Upper lobe of left lung (tissue), 4 donors: ENCODE data around the gene SMIM36.

Source experiments
- EP300 ChIP-seq, 4 donors: sonication (generic); formaldehyde crosslinking; IDR thresholded peaks; one replicate each; pipeline ENCODE4 v1.5.1; 2017; ENCODE audit warnings: antibody characterized with exemption in 4 of 4, control low read depth in 2 of 4
- POLR2AphosphoS5 ChIP-seq, 2 donors: sonication (generic); formaldehyde crosslinking; IDR thresholded peaks; one replicate each; pipeline ENCODE4 v1.5.1; 2017; ENCODE audit warnings: antibody characterized with exemption in 2 of 2
- TF ChIP-seq, protein P1 (sequence below), 6 experiments: fragments of 450-650 bp in 4 of 6; fragments of 200-600 bp in 2 of 6; sonication (generic) in 2 of 6; IDR thresholded peaks; one replicate each; pipeline ENCODE4 v1.5.1; 2016 to 2019; ENCODE audit warnings: antibody characterized with exemption in 6 of 6

DNA sequence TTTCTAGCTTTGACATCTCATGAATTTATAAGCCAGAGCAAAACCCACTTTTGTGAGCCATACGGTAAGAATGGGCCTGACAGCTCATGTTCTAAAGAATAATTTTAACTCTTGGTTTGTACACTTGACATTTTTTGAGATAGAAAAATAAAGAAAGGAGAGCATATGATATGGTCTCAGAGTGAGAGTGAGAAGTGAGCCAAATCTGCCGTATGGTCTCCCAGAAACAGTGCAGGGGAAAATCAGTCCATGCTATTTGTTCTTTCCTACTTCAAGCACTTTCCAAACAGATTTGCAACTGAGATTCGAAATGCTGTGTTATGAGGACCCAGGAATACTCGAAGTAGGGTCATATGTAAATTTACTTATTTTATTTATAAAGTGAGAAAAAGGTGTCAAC lies 20.9 kb downstream of the SMIM36 start:
- TF ChIP-seq, protein P1, sequence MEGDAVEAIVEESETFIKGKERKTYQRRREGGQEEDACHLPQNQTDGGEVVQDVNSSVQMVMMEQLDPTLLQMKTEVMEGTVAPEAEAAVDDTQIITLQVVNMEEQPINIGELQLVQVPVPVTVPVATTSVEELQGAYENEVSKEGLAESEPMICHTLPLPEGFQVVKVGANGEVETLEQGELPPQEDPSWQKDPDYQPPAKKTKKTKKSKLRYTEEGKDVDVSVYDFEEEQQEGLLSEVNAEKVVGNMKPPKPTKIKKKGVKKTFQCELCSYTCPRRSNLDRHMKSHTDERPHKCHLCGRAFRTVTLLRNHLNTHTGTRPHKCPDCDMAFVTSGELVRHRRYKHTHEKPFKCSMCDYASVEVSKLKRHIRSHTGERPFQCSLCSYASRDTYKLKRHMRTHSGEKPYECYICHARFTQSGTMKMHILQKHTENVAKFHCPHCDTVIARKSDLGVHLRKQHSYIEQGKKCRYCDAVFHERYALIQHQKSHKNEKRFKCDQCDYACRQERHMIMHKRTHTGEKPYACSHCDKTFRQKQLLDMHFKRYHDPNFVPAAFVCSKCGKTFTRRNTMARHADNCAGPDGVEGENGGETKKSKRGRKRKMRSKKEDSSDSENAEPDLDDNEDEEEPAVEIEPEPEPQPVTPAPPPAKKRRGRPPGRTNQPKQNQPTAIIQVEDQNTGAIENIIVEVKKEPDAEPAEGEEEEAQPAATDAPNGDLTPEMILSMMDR (IDR thresholded peaks at IDR 0.05) = no peak
- TF ChIP-seq POLR2AphosphoS5 (IDR thresholded peaks at IDR 0.05) (no peak), EP300 (IDR thresholded peaks at IDR 0.05) (no peak)
